Neural cell (in vitro differentiated cells): ENCODE data around the gene SLC28A1. TPM values are rescaled to one million over a fixed set of nuclear protein-coding genes. Genes with fewer than 3 reads are reported as not detected.

ENCODE experiments used
- H2AFZ ChIP-seq: fragments of 200-600, 300-800 bp; sonication (generic), shearing (Covaris generic); 2 replicates; pipeline ENCODE4 v1.6.0; 2014; ENCODE audit warnings: low read depth, mild to moderate bottlenecking, antibody characterized with exemption, low read length, moderate library complexity
- H3F3A ChIP-seq: fragments of 200-600 bp; shearing (Covaris generic); 2 replicates; pipeline ENCODE4 v1.6.1; 2016; ENCODE audit warnings: mild to moderate bottlenecking, moderate library complexity, mixed read lengths, antibody characterized with exemption, low read length; ENCODE audit not compliant: insufficient read depth, poor library complexity, severe bottlenecking
- H3K27ac ChIP-seq: fragments of 200-600, 300-800 bp; sonication (generic), shearing (Covaris generic); 2 replicates; pipeline ENCODE4 v1.5.1; 2014; ENCODE audit warnings: mild to moderate bottlenecking, low read length, moderate library complexity
- H3K27me3 ChIP-seq: fragments of 300-800, 200-600 bp; sonication (generic), shearing (Covaris generic); 2 replicates; pipeline ENCODE4 v1.6.0; 2014; ENCODE audit warnings: mild to moderate bottlenecking, low read depth, low read length, moderate library complexity; ENCODE audit not compliant: insufficient read depth
- H3K36me3 ChIP-seq: fragments of 300-800, 200-600 bp; sonication (generic), shearing (Covaris generic); 2 replicates; pipeline ENCODE4 v1.5.1; 2014; ENCODE audit warnings: mild to moderate bottlenecking, antibody characterized with exemption, low read length, moderate library complexity; ENCODE audit not compliant: insufficient read depth
- H3K4me2 ChIP-seq: fragments of 300-800, 200-600 bp; sonication (generic), shearing (Covaris generic); 2 replicates; pipeline ENCODE4 v1.6.0; 2014; ENCODE audit warnings: mild to moderate bottlenecking, low read length
- H3K4me3 ChIP-seq: fragments of 300-800, 200-600 bp; sonication (generic), shearing (Covaris generic); 2 replicates; pipeline ENCODE4 v1.5.1; 2014; ENCODE audit warnings: mild to moderate bottlenecking, low read length, moderate library complexity
- H3K79me2 ChIP-seq: fragments of 200-600 bp; shearing (Covaris generic); replicated peaks from 2 replicates; pipeline ENCODE4 v1.6.0; 2014; ENCODE audit warnings: mild to moderate bottlenecking, low read length, moderate library complexity; ENCODE audit not compliant: insufficient read depth
- H3K9ac ChIP-seq: fragments of 300-800, 200-600 bp; sonication (generic), shearing (Covaris generic); 2 replicates; pipeline ENCODE4 v1.6.1; 2016; ENCODE audit warnings: mild to moderate bottlenecking, low read length, mixed read lengths
- H3K9me2 ChIP-seq: fragments of 200-600 bp; shearing (Covaris generic); 2 replicates; pipeline ENCODE4 v1.6.1; 2016; ENCODE audit warnings: mild to moderate bottlenecking, low read length, mixed read lengths; ENCODE audit not compliant: insufficient read depth
- H3K9me3 ChIP-seq: fragments of 200-600, 300-800 bp; sonication (generic), shearing (Covaris generic); 2 replicates; pipeline ENCODE4 v1.6.1; 2016; ENCODE audit warnings: mild to moderate bottlenecking, mixed run types, low read length, moderate library complexity, mixed read lengths
- H4K20me1 ChIP-seq: fragments of 200-600 bp; shearing (Covaris generic); 2 replicates; pipeline ENCODE4 v1.6.1; 2016; ENCODE audit warnings: mild to moderate bottlenecking, mixed run types; ENCODE audit not compliant: insufficient read depth
- EP300 ChIP-seq: fragments of 450-650 bp; conservative IDR thresholded peaks from 2 replicates; pipeline ENCODE4 v1.6.1; 2014; ENCODE audit warnings: antibody characterized with exemption, mild to moderate bottlenecking, moderate library complexity; ENCODE audit not compliant: poor library complexity, severe bottlenecking
- EZH2 ChIP-seq: fragments of 200-600, 300-800 bp; shearing (Covaris generic), sonication (generic); IDR thresholded peaks from 2 replicates; pipeline ENCODE4 v1.6.1; 2014; ENCODE audit warnings: antibody characterized with exemption, low read length, borderline replicate concordance, mild to moderate bottlenecking; ENCODE audit not compliant: insufficient read depth, poor library complexity, severe bottlenecking
- MXI1 ChIP-seq: fragments of 450-650 bp; conservative IDR thresholded peaks from 2 replicates; pipeline ENCODE4 v1.6.1; 2014; ENCODE audit warnings: antibody characterized with exemption, mild to moderate bottlenecking; ENCODE audit not compliant: poor library complexity, severe bottlenecking
- POLR2AphosphoS5 ChIP-seq: IDR thresholded peaks from 2 replicates; pipeline ENCODE4 v1.6.1; 2012
- RAD21 ChIP-seq: fragments of 450-650 bp; conservative IDR thresholded peaks from 2 replicates; pipeline ENCODE4 v1.6.1; 2014; ENCODE audit warnings: antibody characterized with exemption, mild to moderate bottlenecking, moderate library complexity
- SMC3 ChIP-seq: fragments of 450-650 bp; conservative IDR thresholded peaks from 2 replicates; pipeline ENCODE4 v1.6.1; 2014; ENCODE audit warnings: antibody characterized with exemption, mild to moderate bottlenecking, moderate library complexity; ENCODE audit not compliant: poor library complexity
- TAF1 ChIP-seq: IDR thresholded peaks from 2 replicates; pipeline ENCODE4 v1.6.1; 2012; ENCODE audit warnings: low read depth
- polyA plus RNA-seq: library from polyadenylated mRNA; depleted of rRNA; stranded (reverse); fragments of >200 nt; gene quantifications from 2 replicates; pipeline ENCODE4 v1.2.3, GENCODE V29; 2014
- TF ChIP-seq, protein P1 (sequence below): fragments of 450-650 bp; IDR thresholded peaks from 2 replicates; pipeline ENCODE4 v1.5.1; 2014; ENCODE audit warnings: antibody characterized with exemption, mild to moderate bottlenecking, moderate library complexity; ENCODE audit not compliant: poor library complexity, severe bottlenecking
- TF ChIP-seq, protein P2 (sequence below): IDR thresholded peaks from 2 replicates; pipeline ENCODE4 v1.6.1; 2012; ENCODE audit warnings: borderline replicate concordance

Gene SLC28A1
- polyA plus RNA-seq, 1 donor from 2014 or later = not detected

DNA sequence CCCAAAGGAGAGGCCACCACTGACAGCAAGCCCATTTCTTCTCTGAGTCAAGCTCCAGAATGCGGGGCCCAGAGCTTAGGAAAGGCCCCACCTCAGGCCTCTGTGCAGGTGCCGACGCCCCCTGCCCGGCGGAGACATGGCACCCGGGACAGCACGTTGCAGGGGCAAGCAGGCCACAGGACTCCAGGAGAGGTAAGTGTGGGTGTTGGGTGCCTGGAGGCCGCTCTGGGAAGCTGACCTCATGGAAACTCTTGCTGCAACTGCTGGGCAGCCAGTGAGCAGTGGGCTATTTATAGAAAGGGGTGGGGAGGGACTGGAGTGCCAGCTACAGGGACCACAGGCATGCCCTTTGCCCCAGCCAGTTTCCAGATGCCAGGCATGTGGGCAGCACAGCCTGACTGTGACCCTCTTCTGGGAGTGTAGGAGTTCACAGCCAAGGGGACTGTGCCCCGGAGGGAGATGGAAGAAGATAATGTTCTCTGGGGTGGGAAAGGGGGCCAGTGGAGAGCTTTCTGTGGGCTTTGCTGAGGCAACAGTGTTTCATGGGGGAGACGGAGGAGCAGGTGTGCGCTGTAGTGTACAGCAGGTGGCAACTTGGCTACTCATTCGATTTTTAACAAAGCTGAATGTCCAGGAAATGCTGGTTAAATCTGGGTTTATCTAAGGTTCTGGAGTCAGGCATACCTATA lies 43.6 kb upstream of the SLC28A1 start:
- Histone ChIP-seq H3K4me2 (no peak overlapping the region), H4K20me1 (no peaks in the 10 kb centered on the region), H3K4me3 (no peak overlapping the region), H3F3A (no peaks in the 10 kb centered on the region), H3K9me3 (no peaks in the 10 kb centered on the region), H3K9ac (no peak overlapping the region), H3K36me3 (no peaks in the 10 kb centered on the region), H3K27ac (no peak overlapping the region), H3K9me2 (no peaks in the 10 kb centered on the region), H2AFZ (no peak overlapping the region), H3K79me2 (no peaks in the 10 kb centered on the region), H3K27me3 (no peaks in the 10 kb centered on the region)
- TF ChIP-seq POLR2AphosphoS5 (no peak), MXI1 (no peak), SMC3 (no peak), EZH2 (no peak), RAD21 (no peak), TAF1 (no peak), EP300 (no peak)
- TF ChIP-seq, protein P1, sequence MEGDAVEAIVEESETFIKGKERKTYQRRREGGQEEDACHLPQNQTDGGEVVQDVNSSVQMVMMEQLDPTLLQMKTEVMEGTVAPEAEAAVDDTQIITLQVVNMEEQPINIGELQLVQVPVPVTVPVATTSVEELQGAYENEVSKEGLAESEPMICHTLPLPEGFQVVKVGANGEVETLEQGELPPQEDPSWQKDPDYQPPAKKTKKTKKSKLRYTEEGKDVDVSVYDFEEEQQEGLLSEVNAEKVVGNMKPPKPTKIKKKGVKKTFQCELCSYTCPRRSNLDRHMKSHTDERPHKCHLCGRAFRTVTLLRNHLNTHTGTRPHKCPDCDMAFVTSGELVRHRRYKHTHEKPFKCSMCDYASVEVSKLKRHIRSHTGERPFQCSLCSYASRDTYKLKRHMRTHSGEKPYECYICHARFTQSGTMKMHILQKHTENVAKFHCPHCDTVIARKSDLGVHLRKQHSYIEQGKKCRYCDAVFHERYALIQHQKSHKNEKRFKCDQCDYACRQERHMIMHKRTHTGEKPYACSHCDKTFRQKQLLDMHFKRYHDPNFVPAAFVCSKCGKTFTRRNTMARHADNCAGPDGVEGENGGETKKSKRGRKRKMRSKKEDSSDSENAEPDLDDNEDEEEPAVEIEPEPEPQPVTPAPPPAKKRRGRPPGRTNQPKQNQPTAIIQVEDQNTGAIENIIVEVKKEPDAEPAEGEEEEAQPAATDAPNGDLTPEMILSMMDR = no peak
- TF ChIP-seq, protein P2, sequence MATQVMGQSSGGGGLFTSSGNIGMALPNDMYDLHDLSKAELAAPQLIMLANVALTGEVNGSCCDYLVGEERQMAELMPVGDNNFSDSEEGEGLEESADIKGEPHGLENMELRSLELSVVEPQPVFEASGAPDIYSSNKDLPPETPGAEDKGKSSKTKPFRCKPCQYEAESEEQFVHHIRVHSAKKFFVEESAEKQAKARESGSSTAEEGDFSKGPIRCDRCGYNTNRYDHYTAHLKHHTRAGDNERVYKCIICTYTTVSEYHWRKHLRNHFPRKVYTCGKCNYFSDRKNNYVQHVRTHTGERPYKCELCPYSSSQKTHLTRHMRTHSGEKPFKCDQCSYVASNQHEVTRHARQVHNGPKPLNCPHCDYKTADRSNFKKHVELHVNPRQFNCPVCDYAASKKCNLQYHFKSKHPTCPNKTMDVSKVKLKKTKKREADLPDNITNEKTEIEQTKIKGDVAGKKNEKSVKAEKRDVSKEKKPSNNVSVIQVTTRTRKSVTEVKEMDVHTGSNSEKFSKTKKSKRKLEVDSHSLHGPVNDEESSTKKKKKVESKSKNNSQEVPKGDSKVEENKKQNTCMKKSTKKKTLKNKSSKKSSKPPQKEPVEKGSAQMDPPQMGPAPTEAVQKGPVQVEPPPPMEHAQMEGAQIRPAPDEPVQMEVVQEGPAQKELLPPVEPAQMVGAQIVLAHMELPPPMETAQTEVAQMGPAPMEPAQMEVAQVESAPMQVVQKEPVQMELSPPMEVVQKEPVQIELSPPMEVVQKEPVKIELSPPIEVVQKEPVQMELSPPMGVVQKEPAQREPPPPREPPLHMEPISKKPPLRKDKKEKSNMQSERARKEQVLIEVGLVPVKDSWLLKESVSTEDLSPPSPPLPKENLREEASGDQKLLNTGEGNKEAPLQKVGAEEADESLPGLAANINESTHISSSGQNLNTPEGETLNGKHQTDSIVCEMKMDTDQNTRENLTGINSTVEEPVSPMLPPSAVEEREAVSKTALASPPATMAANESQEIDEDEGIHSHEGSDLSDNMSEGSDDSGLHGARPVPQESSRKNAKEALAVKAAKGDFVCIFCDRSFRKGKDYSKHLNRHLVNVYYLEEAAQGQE = no peak

DNA sequence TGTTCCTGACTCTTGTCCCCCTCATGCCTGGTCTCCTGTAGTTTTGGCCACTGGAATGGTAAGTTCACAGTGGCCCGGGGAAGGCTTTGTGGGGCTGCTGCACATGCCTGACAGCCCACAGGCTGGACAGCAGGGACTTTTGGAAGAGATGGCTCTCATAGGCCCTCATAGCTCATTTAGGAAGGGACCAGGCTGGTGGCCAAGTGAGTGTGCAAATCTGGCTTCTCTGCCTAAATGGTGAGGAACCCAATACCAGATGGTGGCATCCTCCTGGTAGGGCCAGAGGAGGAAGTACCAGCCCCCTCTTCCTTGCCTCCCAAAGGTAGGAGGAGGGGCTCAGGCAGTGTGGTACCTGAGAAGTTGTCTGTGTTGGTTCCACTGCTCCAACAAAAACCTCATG lies 41.7 kb upstream of the SLC28A1 start:
- no peaks in the 10 kb centered on the region for H4K20me1 ChIP-seq
- H3K27ac ChIP-seq = no peak overlapping the region
- H3K4me3 ChIP-seq = no peak overlapping the region
- no peak overlapping the region for H3K9ac ChIP-seq
- no peaks in the 10 kb centered on the region for H3K79me2 ChIP-seq
- H3K27me3 ChIP-seq = no peaks in the 10 kb centered on the region
- H3K9me3 ChIP-seq = no peaks in the 10 kb centered on the region
- TF ChIP-seq, protein P2 = no peak
- TF ChIP-seq, protein P1 = no peak
- TF ChIP-seq MXI1 (no peak), SMC3 (no peak), RAD21 (no peak)
- no peak overlapping the region for H3K4me2 ChIP-seq
- no peaks in the 10 kb centered on the region for H3K9me2 ChIP-seq
- no peaks in the 10 kb centered on the region for H3K36me3 ChIP-seq
- no peak overlapping the region for H2AFZ ChIP-seq
- H3F3A ChIP-seq = no peaks in the 10 kb centered on the region
